OCI-LY1 (cell line): ENCODE data around the gene KAT6B.

ENCODE experiments used
- EZH2 ChIP-seq: fragments of 200-600 bp; sonication (generic), shearing (Covaris generic); IDR thresholded peaks from 2 replicates; pipeline ENCODE4 v1.8.0; 2017; ENCODE audit warnings: borderline replicate concordance, mixed run types, mild to moderate bottlenecking, antibody characterized with exemption, low read length, moderate library complexity, mixed read lengths
- TF ChIP-seq, protein P1 (sequence below): fragments of 200-600 bp; sonication (generic), shearing (Covaris generic); IDR thresholded peaks from 2 replicates; pipeline ENCODE4 v1.5.1; 2017; ENCODE audit warnings: mild to moderate bottlenecking, antibody characterized with exemption, low read length, moderate library complexity, mixed read lengths

GRCh38 chr10:74983383-74983782 is 157.0 kb downstream of the KAT6B start:
- TF ChIP-seq, protein P1, sequence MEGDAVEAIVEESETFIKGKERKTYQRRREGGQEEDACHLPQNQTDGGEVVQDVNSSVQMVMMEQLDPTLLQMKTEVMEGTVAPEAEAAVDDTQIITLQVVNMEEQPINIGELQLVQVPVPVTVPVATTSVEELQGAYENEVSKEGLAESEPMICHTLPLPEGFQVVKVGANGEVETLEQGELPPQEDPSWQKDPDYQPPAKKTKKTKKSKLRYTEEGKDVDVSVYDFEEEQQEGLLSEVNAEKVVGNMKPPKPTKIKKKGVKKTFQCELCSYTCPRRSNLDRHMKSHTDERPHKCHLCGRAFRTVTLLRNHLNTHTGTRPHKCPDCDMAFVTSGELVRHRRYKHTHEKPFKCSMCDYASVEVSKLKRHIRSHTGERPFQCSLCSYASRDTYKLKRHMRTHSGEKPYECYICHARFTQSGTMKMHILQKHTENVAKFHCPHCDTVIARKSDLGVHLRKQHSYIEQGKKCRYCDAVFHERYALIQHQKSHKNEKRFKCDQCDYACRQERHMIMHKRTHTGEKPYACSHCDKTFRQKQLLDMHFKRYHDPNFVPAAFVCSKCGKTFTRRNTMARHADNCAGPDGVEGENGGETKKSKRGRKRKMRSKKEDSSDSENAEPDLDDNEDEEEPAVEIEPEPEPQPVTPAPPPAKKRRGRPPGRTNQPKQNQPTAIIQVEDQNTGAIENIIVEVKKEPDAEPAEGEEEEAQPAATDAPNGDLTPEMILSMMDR: no peak
- TF ChIP-seq EZH2: no peak
